Endodermal cell (in vitro differentiated cells): ENCODE measurements around the gene GALNT2. TPM values are rescaled to one million over a fixed set of nuclear protein-coding genes. Genes with fewer than 3 reads are reported as not detected.

Source experiments
- DNase-seq: peaks from one replicate; pipeline ENCODE4 v3.0.0-alpha.2; 2017
- H3K27ac ChIP-seq: 2 replicates; pipeline ENCODE4 v1.5.1; 2013; ENCODE audit warnings: mild to moderate bottlenecking, low read depth, low read length, moderate library complexity
- H3K27me3 ChIP-seq: 2 replicates; pipeline ENCODE4 v1.6.1; 2013; ENCODE audit warnings: mild to moderate bottlenecking, low read length, moderate library complexity; ENCODE audit not compliant: insufficient read depth, control insufficient read depth, poor library complexity, severe bottlenecking
- H3K36me3 ChIP-seq: 2 replicates; pipeline ENCODE4 v1.7.0; 2013; ENCODE audit warnings: mild to moderate bottlenecking, low read length, moderate library complexity; ENCODE audit not compliant: control insufficient read depth, insufficient read depth
- H3K4me1 ChIP-seq: one replicate; pipeline ENCODE4 v1.7.0; 2013; ENCODE audit warnings: low read length; ENCODE audit not compliant: control insufficient read depth, insufficient read depth
- H3K4me3 ChIP-seq: 2 replicates; pipeline ENCODE4 v1.5.1; 2013; ENCODE audit warnings: mild to moderate bottlenecking, low read length, moderate library complexity
- H3K9ac ChIP-seq: 2 replicates; pipeline ENCODE4 v1.6.1; 2013; ENCODE audit warnings: mild to moderate bottlenecking, low read length, moderate library complexity; ENCODE audit not compliant: poor library complexity, severe bottlenecking; ENCODE audit errors: extremely low read depth
- H3K9me3 ChIP-seq: 2 replicates; pipeline ENCODE4 v1.6.1; 2013; ENCODE audit warnings: mild to moderate bottlenecking, low read length, moderate library complexity; ENCODE audit not compliant: control insufficient read depth
- H3K27ac Mint-ChIP-seq: 2 replicates; pipeline ENCODE4 v1.8.0; 2020; ENCODE audit warnings: mixed read lengths
- H3K27me3 Mint-ChIP-seq: 2 replicates; pipeline ENCODE4 v1.8.0; 2021; ENCODE audit warnings: mild to moderate bottlenecking, mixed read lengths; ENCODE audit not compliant: insufficient read depth
- H3K36me3 Mint-ChIP-seq: 2 replicates; pipeline ENCODE4 v1.8.0; 2020; ENCODE audit warnings: low read depth, mixed read lengths
- H3K4me1 Mint-ChIP-seq: 2 replicates; pipeline ENCODE4 v1.8.0; 2020; ENCODE audit warnings: mixed read lengths
- H3K4me3 Mint-ChIP-seq: 2 replicates; pipeline ENCODE4 v1.8.0; 2020; ENCODE audit warnings: mild to moderate bottlenecking, moderate library complexity, mixed read lengths
- H3K9me3 Mint-ChIP-seq: 2 replicates; pipeline ENCODE4 v1.8.0; 2020; ENCODE audit warnings: mild to moderate bottlenecking, mixed read lengths
- CTCF ChIP-seq: fragments of 200-600 bp; sonication (generic); conservative IDR thresholded peaks from 2 replicates; pipeline ENCODE4 v1.5.0; 2021; ENCODE audit warnings: antibody characterized with exemption, mild to moderate bottlenecking
- WGBS, 2 experiments: methylation state at CpG; one replicate each; pipeline versions ENCODE4 v1.1.5 to v1.1.7; 2013; ENCODE audit warnings: missing lambda C conversion rate in 2 of 2, mixed read lengths in 1 of 2; ENCODE audit not compliant: insufficient coverage in 1 of 2, insufficient read length in 1 of 2; 5-methylcytosine and 5-hydroxymethylcytosine counted together
- total RNA-seq, 2 donors: library from RNA; stranded (reverse); fragmentation: NEBNext Ultra II Directional in 1 of 2; extraction: Animal tissue kit (Norgen Biotek cat#: 25700) in 1 of 2; gene quantifications; 2 replicates in 1 of 2; 3 replicates in 1 of 2; pipeline ENCODE4 v1.2.1, GENCODE V29; 2021

The GALNT2 gene
- total RNA-seq, 2 donors from 2014 or later = 41.6 to 63.5 TPM

DNA sequence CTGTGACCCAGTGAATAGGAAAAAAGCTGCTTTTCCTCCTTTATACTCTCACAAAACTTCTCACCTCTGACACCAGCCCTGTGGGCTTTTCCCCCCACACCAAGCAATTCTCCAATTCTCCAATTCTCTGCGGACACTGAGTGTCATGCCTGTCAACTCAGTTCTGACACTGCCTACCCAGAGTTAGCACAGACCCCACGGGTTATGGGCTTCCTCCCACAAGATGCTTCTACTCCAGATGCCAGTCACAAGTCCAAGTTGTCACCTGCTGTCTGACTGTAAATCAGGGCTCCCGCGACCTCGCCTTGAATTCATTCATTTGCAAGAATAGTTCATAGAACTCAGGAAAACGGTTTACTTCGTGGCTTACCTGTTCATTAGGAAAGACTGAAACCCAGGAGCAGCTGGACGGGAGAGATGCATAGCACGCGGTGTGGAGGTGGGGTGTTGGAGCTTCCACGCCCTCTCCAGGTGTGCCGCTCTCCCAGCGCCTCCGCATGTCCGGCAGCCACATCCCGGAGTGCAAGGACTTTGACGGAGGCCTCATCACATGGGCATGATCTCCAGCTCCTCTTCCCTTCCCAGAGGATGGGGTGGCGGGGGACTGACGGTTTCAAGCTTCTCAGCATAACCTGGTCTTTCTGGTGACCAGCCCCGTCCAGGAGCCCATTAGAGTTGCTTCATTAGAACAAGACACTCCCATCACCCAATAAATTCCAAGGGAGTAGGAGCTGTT lies 204.4 kb downstream of the GALNT2 start:
- DNase-seq = no peak
- WGBS, 2 experiments = 94 to 96% methylated on average over 9 to 20 of the region's 20 CpGs
- H3K9ac ChIP-seq = no peak overlapping the region
- Mint-ChIP-seq H3K4me1 (peaks cover 2% of the 10 kb centered on the region), H3K9me3 (no peaks in the 10 kb centered on the region), H3K4me3 (no peak overlapping the region), H3K27ac (no peak overlapping the region), H3K36me3 (peaks cover 9% of the 10 kb centered on the region), H3K27me3 (no peaks in the 10 kb centered on the region)
- H3K4me1 ChIP-seq = no peaks in the 10 kb centered on the region
- H3K36me3 ChIP-seq = peaks cover 21% of the 10 kb centered on the region
- no peak overlapping the region for H3K4me3 ChIP-seq
- H3K9me3 ChIP-seq = no peaks in the 10 kb centered on the region
- TF ChIP-seq CTCF = no peak
- H3K27ac ChIP-seq = no peak overlapping the region
- no peaks in the 10 kb centered on the region for H3K27me3 ChIP-seq

- 89 to 100% methylated on average over 9 of the region's 9 CpGs for WGBS, 2 experiments
- Mint-ChIP-seq H3K27me3 (no peaks in the 10 kb centered on the region), H3K27ac (no peak overlapping the region), H3K4me3 (no peak overlapping the region), H3K36me3 (peaks cover 9% of the 10 kb centered on the region), H3K4me1 (peaks cover 9% of the 10 kb centered on the region), H3K9me3 (no peaks in the 10 kb centered on the region)
- peaks cover 20% of the 10 kb centered on the region for H3K36me3 ChIP-seq
- no peaks in the 10 kb centered on the region for H3K9me3 ChIP-seq
- DNase-seq = no peak
- no peak overlapping the region for H3K4me3 ChIP-seq
- H3K27ac ChIP-seq = no peak overlapping the region
- H3K4me1 ChIP-seq = peaks cover 7% of the 10 kb centered on the region
- TF ChIP-seq CTCF = no peak
- H3K9ac ChIP-seq = no peak overlapping the region
- H3K27me3 ChIP-seq = no peaks in the 10 kb centered on the region
Measured at GRCh38 chr1:230272557-230272956, 205.5 kb downstream of the GALNT2 start.

DNA sequence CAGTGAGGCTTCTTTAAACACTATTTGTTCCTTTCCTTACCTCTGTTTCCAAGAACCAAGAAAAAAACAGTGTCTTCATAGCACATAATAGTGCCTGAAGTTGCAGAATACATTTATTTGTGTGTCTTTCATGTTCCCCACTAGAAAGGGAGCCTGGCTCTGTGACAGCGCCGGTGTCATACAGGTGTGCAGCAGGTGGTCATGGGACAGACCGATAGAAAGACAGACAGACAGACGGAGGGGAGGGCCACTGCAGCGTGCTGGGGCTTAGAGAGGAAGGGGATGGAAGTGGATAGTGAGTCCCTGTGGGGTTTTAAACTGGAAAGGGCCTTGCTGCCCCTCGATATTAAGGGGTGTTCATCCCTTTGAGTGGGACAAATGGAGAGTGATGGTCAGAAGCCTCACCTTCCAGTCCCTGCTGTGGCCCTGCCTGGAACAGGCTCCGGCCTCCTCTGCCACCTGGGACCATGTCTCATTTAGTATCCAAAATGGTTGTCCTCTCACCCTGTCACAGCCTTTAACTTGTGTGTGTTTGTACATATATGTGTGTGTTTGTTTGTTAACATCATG lies 206.2 kb downstream of the GALNT2 start:
- no peaks in the 10 kb centered on the region for H3K9me3 ChIP-seq
- H3K36me3 ChIP-seq = peaks cover 20% of the 10 kb centered on the region
- 91% methylated on average over 6 to 7 of the region's 7 CpGs for WGBS, 2 experiments
- H3K27ac Mint-ChIP-seq = no peak overlapping the region
- H3K9me3 Mint-ChIP-seq = no peaks in the 10 kb centered on the region
- no peaks in the 10 kb centered on the region for H3K27me3 ChIP-seq
- no peaks in the 10 kb centered on the region for H3K27me3 Mint-ChIP-seq
- H3K4me1 ChIP-seq = peaks cover 8% of the 10 kb centered on the region
- no peak for TF ChIP-seq CTCF
- H3K36me3 Mint-ChIP-seq = peaks cover 10% of the 10 kb centered on the region
- no peak for DNase-seq
- H3K4me1 Mint-ChIP-seq = peaks cover 10% of the 10 kb centered on the region
- H3K4me3 Mint-ChIP-seq = no peak overlapping the region
- no peak overlapping the region for H3K4me3 ChIP-seq
- no peak overlapping the region for H3K9ac ChIP-seq
- no peak overlapping the region for H3K27ac ChIP-seq
